Neural cell (in vitro differentiated cells): ENCODE results near the gene SLFN14.

Source experiments
- EP300 ChIP-seq: fragments of 450-650 bp; conservative IDR thresholded peaks from 2 replicates; pipeline ENCODE4 v1.6.1; 2014; ENCODE audit warnings: antibody characterized with exemption, mild to moderate bottlenecking, moderate library complexity; ENCODE audit not compliant: poor library complexity, severe bottlenecking
- EZH2 ChIP-seq: fragments of 200-600, 300-800 bp; shearing (Covaris generic), sonication (generic); IDR thresholded peaks from 2 replicates; pipeline ENCODE4 v1.6.1; 2014; ENCODE audit warnings: antibody characterized with exemption, low read length, borderline replicate concordance, mild to moderate bottlenecking; ENCODE audit not compliant: insufficient read depth, poor library complexity, severe bottlenecking
- MXI1 ChIP-seq: fragments of 450-650 bp; conservative IDR thresholded peaks from 2 replicates; pipeline ENCODE4 v1.6.1; 2014; ENCODE audit warnings: antibody characterized with exemption, mild to moderate bottlenecking; ENCODE audit not compliant: poor library complexity, severe bottlenecking
- POLR2AphosphoS5 ChIP-seq: IDR thresholded peaks from 2 replicates; pipeline ENCODE4 v1.6.1; 2012
- RAD21 ChIP-seq: fragments of 450-650 bp; conservative IDR thresholded peaks from 2 replicates; pipeline ENCODE4 v1.6.1; 2014; ENCODE audit warnings: antibody characterized with exemption, mild to moderate bottlenecking, moderate library complexity
- TF ChIP-seq, protein P1 (sequence below): fragments of 450-650 bp; IDR thresholded peaks from 2 replicates; pipeline ENCODE4 v1.5.1; 2014; ENCODE audit warnings: antibody characterized with exemption, mild to moderate bottlenecking, moderate library complexity; ENCODE audit not compliant: poor library complexity, severe bottlenecking

DNA sequence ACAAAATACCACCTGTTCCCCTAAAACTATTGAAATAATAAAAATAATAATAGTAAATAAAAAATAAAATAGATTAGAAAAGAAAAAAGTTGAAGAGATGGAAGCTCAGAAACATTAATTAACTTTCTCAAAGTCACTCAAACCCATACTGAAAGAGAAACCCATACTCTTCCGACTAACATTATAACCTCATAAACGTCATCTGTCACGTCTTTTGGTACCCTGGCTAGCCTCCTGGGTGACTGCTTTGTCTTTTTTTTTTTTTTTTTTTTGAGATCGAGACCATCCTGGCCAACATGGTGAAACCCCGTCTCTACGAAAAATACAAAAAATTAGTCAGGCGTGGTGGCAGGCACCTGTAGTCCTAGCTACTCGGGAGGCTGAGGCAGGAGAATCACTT, 30.8 kb downstream of the SLFN14 start:
- TF ChIP-seq EZH2, result no peak
- TF ChIP-seq, protein P1, sequence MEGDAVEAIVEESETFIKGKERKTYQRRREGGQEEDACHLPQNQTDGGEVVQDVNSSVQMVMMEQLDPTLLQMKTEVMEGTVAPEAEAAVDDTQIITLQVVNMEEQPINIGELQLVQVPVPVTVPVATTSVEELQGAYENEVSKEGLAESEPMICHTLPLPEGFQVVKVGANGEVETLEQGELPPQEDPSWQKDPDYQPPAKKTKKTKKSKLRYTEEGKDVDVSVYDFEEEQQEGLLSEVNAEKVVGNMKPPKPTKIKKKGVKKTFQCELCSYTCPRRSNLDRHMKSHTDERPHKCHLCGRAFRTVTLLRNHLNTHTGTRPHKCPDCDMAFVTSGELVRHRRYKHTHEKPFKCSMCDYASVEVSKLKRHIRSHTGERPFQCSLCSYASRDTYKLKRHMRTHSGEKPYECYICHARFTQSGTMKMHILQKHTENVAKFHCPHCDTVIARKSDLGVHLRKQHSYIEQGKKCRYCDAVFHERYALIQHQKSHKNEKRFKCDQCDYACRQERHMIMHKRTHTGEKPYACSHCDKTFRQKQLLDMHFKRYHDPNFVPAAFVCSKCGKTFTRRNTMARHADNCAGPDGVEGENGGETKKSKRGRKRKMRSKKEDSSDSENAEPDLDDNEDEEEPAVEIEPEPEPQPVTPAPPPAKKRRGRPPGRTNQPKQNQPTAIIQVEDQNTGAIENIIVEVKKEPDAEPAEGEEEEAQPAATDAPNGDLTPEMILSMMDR, result no peak
- TF ChIP-seq RAD21, result no peak
- no peak for TF ChIP-seq EP300
- no peak for TF ChIP-seq MXI1
- TF ChIP-seq POLR2AphosphoS5, result no peak
